GM18511 (cell line): ENCODE data around the gene PLSCR1.
"Not testable (repeated sequence)": the region's sequence is repeated elsewhere in the genome, so short reads cannot be mapped to it uniquely, and the experiment has no call there.

Source experiments
- ATAC-seq: cut with Tn5 transposase; IDR thresholded peaks from one replicate; pipeline ENCODE4 v1.9.1; 2021; ENCODE audit warnings: mild to moderate bottlenecking, moderate library complexity; ENCODE audit not compliant: unreplicated experiment

The PLSCR1 gene

DNA sequence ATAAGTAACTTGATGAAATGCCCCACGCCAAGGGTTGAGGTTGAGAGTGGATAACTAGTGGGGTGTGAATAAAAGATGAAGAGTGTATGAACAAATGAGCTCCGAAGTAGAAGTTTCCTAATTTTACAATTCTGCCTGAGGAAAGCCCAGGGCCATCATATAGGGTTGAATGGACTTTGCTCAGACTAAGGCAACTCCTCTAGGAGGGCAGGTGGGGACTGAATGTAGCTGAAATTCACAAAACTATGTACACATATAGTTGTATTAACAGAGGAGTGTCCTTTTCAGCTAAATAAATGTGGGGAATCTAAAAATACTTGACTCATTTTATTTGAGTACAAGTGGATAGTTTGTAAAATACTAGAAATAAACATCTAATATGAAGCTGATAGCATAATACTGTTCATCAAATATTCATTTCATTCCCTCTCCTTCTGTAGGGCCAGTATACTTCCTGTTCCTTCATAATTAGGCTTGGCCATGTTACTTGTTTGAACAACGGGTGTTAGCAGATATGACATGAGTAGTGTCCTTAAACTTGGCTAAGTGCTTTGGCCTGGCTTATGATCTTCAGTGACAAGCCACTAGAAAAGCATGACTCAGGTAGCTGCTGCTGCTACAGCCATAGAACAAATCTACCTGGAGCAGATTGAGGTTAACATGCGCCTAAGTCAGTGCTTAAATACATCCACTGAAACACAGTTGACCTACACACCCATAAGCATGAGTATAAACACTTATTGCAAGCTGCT lies 26.5 kb downstream of the PLSCR1 start:
- no peak for ATAC-seq

DNA sequence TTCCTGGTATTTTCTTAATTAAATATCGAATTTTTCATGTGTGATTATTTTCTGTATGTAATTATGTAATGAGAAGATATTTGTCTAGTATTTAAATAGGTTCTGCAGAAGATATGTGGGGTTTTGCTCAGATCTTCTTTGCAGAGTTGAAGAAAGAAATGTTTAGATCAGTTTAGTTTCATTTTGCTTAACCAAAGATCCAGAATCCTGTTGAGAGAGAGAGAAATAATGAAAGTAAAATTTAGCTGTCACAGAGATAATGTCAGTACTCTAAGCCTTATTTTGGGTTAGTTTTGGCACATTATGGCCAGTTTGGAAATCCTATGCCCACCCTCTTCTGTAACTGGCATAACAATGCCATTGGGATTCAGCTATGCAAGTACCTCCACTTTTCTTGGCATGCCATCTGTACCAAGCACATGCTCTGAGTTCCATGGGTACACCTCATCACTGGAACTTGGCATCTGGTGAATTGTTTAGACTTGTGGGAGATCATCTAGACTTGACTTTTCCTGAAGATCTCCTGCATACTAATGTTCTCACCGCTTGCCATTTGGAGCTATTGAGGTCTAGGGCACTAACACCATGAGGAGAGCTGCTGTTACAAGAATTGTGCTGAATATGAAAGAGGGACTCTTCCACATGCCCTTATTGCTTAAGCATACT lies 30.9 kb downstream of the PLSCR1 start:
- ATAC-seq, result no peak

DNA sequence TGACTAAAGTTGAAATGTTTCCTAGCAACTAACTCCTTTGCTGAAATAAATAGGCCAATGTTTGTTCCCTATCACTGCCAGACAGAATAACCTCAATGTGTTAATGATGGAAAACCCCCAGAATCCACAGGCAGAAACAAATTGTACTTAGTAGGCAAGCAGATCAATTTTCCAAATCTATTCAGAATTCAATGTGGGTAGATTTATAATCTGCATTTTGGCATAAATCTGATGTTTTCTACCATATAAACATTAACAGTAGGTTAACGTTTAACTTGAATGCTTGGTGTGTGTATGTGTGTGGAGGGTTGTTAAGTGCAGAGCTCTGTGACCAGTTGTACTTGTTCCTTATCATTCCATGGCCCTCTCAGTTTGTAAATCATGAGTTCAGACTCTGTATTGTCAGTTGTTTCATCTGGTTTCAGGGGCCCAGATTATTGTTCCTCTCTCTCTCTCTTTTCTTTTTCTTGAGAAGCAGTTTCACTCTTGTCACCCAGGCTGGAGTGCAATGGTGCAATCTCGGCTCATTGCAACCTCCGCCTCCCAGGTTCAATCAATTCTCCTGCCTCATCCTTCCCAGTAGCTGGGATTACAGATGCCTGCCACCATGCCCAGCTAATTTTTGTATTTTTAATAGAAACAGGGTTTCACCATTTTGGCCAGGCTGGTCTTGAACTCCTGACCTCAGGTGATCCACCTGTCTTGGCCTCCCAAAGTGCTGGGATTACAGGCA lies 32.8 kb downstream of the PLSCR1 start:
- ATAC-seq, result no peak

GRCh38 chr3:146507331-146508120 lies 36.9 kb downstream of the PLSCR1 start:
- ATAC-seq, result no peak

DNA sequence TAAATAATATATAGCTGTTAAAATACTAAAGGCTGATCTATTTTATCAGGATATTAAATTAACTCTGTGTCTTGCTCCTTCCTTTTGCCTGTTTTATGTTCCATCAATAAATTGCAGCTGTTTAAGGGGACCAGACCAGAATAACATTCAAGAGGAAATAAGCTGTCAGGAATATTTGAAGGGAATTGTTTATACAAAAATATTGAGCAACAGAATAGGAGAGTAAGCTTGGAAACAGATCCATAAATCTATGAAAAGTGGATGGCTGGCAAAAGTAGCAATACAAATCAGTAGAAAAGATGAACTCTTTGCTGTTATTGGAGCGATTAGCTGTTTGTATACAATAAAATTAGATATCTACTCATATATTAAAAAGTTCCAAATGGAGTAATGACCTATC lies 38.9 kb downstream of the PLSCR1 start:
- ATAC-seq, result no peak

DNA sequence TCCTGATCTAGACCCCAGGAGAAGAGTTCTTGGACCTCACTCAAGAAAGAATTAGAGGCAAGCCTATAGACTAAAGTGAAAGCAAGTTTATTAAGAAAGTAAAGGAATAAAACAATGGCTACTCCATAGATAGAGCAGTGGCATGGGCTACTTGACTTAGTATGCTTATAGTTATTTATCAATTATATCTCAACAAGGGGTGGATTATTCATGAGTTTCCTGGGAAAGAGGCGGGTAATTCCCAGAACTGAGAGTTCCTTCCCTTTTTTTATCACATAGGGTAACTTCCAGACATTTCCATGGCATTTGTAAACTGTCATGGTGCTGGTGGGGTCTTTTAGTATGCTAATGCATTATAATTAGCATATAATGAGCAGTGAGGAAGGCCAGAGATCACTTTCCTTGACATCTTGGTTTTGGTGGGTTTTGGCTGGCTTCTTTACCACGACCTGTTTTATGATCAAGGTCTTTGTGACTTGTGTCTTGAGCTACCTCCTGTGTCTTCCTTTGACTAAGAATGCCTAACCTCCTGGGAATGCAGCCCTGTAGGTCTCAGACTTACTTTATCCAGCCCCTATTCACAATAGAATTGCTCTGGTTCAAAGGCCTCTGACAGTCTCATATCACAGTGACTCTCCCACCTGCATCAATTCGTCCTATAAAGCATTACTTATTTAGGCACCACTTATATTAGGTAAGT lies 39.8 kb downstream of the PLSCR1 start:
- no peak for ATAC-seq

DNA sequence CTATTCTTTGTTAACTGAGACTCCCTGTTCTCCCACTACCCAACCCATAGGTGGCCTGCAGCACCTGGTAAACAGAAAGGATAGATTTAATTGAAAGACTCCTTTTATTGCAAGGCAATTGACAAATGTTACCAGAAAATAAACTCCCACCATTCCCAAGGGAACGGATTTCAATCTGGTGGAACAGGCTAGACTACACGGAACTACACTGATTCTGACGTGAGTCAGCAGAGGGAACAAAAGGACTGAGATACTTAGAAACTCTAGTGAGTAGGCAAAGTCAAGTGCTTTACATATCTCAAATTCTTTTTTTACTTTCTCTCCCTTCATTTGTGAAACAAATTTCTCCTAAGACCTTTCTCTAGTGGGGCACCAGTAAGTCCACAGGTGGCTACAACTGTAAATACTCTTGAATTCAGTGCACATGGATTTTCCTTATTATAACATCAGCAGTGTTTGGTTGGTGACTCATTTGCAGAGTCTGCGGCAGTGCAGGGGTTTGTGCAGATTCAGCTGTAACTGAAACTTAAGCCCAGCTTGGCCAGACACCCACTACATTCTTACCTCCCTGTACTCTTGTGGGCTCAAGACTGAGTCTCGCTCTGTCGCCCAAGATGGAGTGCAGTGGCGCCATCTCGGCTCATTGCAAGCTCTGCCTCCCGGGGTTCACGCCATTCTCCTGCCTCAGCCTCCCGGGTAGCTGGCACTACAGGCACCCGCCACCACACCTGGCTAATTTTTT lies 40.8 kb downstream of the PLSCR1 start:
- ATAC-seq, result peak; percentile 78

GRCh38 chr3:146502887-146503460 lies 41.4 kb downstream of the PLSCR1 start:
- ATAC-seq, result no peak

DNA sequence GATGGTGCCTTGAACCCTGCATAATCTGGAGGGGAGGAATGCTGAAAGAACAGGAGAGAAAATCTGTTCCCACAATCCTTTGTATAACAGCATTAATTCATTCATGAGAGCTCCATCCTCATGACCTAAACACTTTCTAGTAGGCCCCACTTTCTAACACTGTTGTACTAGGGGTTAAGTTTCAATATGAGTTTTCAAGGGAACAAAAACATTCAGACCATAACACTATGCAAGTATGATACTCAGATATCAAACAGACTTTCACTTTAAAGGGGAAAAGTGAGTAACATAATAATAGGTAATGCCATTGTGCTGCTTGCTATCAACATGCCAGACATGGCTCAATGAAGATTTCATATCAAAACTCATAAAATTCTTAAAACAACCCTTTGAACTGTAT lies 42.7 kb downstream of the PLSCR1 start:
- peak; percentile 56 for ATAC-seq

GRCh38 chr3:146499701-146500100 lies 44.7 kb downstream of the PLSCR1 start:
- ATAC-seq, result no peak

DNA sequence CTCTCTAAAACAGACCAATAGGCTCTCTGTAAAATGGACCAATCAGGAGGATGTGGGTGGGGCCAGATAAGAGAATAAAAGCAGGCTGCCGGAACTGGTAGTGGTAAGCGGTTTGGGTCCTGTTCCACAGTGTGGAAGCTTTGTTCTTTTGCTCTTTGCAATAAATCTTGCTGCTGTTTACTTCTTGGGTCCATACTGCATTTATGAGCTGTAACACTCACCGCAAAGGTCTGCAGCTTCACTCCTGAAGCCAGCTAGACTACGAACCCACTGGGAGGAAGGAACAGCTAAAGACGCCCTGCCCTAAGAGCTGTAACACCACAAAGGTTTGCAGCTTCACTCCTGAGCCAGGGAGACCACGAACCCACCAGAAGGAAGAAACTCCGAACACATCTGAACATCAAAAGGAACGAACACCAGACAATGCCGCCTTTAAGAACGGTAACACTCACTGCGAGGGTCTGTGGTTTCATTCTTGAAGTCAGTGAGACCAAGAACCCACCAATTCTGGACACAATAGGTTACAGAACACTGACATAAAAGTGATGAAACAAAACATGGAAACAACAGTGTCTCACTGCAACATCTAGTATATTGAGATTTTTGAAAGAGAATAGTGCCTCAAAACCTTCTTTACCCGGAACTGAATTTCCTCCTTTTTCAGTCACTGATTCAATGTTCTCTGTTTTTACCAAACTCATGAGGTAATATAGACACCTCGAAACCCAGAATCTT lies 46.2 kb downstream of the PLSCR1 start:
- ATAC-seq, result no peak

DNA sequence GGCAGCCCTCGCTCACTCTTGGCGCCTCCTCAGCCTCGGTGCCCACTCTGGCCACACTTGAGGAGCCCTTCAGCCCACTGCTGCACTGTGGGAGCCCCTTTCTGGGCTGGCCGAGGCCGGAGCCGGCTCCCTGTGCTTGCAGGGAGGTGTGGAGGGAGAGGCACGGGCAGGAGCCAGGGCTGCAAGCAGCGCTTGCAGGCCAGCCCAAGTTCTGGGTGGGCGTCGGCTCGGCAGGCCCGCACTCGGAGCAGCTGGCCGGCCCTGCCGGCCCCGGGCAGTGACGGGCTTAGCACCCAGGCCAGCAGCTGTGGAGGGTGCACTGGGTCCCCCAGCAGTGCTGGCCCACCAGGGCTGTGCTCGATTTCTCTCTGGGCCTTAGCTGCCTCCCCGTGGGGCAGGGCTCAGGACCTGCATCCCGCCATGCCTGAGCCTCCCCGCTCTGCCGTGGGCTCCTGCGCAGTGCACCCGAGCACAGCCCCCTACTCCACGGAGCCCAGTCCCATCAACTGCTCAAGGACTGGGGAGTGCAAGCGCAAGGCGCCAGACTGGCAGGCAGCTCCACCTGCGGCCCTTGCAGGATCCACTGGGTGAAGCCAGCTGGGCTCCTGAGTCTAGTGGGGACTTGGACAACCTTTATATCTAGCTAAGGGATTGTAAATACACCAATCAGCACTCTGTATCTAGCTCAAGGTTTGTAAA lies 47.1 kb downstream of the PLSCR1 start:
- not testable (repeated sequence) for ATAC-seq

GRCh38 chr3:146496726-146497125 lies 47.7 kb downstream of the PLSCR1 start:
- ATAC-seq, result no peak

GRCh38 chr3:146496251-146496650 lies 48.2 kb downstream of the PLSCR1 start:
- no peak for ATAC-seq

- no peak for ATAC-seq
Observed at GRCh38 chr3:146493761-146494160, 50.6 kb downstream of the PLSCR1 start.

GRCh38 chr3:146493221-146493620 lies 51.2 kb downstream of the PLSCR1 start:
- ATAC-seq, result no peak

- no peak for ATAC-seq
Observed at GRCh38 chr3:146491303-146491702, 53.1 kb downstream of the PLSCR1 start.

GRCh38 chr3:146485297-146485696 lies 59.1 kb downstream of the PLSCR1 start:
- no peak for ATAC-seq
